GM18499 (cell line): ENCODE data around the gene NFYA.
A peak's percentile ranks its signal among the peaks of the same experiment; 100 is the strongest.

Source experiments
- ATAC-seq: cut with Tn5 transposase; IDR thresholded peaks from one replicate; pipeline ENCODE4 v1.9.1; 2021; ENCODE audit warnings: moderate number of reproducible peaks; ENCODE audit not compliant: insufficient read depth, unreplicated experiment

The NFYA gene

GRCh38 chr6:41072836-41073202 lies at the start of gene NFYA:
TSS of gene NFYA (plus strand) at chr6:41072974. CDS start at chr6:41079090, 6,116 bp downstream.
- peak; percentile 39 for ATAC-seq

DNA sequence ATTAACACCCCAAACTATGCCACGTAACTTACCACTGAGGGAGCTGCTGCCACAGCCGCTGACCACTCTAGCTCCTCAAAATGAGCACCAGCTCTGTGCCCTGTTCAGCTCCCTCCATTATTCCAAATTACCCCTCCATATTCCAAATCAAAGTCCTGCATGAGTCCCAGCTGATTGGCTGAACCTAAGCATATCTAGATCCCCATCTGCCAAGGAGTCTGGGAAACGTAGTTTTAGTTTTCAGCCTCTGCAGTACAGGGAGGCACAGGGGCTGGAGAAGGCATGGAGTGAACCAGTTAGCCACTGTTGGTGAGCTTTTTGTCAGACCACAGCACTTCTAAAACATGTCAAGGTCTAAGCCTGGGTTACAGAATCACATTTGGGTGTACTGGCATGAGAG lies 49.7 kb upstream of the NFYA start:
- no peak for ATAC-seq

DNA sequence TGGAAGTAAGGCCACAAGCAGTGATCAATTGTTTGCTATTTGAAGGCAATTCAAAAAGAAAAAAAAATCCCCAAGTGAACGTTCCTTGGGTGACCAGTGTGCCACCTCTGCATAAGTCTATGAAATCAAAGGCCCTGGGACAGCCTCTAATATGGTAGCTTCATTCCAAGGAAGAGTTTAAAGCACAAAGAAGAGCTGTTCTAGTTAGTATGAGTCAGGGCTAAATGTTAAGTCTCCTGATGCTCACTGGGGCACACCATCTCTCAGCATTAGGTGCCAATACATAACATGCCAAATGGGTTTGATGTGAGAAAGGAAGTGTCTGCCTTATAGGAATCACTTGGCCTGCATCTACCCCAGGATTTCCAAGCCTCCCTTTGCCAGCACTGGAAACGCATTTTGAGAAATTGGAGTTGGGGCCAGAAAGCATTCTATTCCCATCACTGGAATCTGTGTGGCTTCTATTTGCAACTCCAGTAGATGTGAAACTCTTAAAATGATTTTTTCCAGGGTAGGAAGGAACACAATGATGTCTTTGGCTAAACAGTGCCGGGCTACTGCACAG lies 46.7 kb upstream of the NFYA start:
- no peak for ATAC-seq

- no peak for ATAC-seq
These were observed 45.5 kb upstream of the NFYA start for GRCh38 chr6:41027241-41027640.

DNA sequence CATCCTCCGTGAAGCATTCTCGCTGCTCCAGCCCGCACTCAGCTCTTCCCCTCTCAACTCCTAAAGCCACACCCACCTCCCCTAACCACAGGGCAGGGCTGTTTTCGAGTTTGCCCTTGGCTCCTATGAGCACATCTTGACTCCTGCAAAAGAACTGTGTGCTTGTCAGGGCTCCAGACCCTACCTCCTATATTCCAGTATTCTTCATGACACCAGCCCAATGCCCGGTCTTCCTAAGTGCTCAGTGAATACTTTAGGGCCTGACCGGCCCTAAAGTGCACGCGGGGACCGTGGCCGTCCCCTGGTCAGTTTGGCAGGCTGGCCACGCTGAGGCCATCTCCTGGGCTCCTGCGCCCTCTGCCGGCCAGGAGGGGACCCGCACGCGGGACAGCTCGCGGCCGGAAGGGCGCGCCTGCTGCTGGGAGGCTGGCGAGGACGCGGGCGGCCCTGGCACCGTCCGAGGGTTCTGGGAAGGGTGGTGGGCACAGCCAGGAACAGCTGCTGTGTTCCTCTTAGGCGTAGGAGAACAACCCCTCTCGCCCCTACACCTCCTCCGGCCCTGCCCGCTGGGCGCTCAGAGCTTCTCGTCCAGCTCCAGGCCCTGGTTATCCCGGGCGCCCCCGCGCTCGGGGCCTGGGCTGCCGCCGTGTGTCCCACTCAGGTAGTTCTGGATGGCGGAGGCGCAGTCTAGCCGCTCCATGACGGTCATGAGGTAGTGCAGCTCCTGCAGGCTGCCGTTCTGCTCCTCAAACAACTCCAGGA lies 44.8 kb upstream of the NFYA start:
- no peak for ATAC-seq

GRCh38 chr6:41028561-41029412 lies 44.0 kb upstream of the NFYA start:
- no peak for ATAC-seq

DNA sequence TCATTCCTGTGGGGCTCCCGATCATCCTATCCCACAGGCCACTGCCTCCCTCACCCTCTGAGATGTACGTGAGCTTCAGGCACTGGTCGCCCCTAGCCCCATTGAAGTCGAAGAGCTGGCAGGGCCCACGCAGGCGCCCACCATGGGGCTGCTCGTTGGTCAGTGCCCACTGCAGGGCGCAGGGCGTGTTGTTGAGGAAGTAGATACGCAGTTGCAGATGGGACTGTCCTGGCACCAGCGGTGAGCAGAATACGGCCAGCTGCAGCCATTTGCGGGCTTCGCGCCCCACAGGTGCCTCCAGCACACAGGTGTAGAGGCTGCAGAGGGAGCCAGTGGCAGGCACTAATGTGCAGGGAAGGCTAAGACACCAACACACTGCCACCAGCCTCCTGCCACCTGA lies 39.9 kb upstream of the NFYA start:
- no peak for ATAC-seq

DNA sequence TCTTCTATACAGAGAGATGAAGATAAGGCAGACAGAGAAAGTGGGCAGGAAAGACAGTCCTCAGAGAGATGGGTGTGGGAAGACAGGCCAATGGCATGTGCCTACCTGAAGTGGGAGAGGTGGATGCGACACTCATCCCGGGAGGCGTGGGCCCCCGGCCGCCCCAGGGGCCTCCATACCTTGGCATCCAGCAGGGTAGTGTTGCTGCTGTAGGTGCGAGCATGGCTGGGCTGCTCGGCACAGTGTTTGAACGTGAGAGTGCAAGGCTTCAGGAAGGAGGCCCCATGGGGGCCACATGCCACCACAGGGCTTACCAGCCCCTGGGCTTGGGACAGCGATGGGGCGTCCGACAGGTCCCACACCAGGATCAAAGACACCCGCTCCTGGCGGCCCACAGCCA lies 39.0 kb upstream of the NFYA start:
- no peak for ATAC-seq

DNA sequence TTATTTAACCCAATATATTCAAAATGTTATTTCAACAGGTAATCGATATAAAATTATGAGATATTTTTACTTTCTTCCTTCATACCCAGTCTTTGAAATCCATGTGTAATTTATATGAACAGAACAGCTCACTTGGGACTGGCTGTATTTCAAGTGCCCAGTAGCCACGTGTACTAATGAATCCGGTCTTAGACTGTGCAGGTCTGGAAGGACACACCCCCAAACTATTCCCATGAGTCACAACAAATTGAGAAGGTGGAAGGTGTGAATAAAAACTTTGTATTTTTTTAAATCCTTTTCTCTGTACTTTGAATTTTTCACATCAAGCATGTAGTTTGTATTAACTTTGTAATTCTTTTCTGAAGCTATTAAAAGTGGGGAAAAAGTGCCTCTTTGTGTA lies 36.6 kb upstream of the NFYA start:
- no peak for ATAC-seq

DNA sequence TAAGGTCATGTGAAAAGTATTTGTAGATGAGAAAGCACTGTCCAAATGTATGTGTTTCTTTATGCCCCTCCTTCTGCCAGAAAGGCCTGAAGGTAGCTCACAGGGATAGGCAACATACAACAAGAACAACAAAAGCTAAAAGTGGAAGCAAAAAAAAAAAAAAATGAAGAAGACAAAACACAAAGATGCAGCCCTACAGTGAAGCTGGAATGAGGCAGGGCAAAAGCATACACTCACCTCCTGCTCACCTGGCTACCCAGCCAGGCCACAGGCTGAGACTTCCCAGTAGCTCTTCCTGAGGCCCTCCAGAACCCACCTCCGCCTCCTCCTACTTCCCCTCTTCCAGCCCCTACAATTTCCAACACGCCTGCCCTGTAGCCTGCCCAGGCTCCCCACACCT lies 36.2 kb upstream of the NFYA start:
- no peak for ATAC-seq

GRCh38 chr6:41037107-41037900 lies 35.5 kb upstream of the NFYA start:
- ATAC-seq, result no peak

DNA sequence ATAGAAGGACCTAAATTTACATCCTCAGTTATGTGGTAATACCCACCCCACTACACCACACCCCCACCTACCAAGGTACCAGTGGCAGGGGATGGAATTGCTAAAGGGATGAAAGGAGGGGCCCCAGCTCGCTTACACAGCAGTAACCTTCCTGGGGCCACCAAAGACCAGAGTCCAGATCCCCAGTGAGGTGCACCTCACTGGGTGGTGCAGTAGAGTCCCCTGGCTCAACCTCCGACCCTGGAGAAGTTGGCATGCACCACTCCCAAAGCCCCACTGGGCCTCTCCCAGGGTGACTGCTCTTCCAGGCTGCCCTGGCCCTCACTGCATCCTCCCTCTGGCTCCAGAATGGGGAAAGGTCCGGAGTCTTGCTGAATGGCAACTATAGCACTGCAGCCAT lies 34.6 kb upstream of the NFYA start:
- no peak for ATAC-seq

DNA sequence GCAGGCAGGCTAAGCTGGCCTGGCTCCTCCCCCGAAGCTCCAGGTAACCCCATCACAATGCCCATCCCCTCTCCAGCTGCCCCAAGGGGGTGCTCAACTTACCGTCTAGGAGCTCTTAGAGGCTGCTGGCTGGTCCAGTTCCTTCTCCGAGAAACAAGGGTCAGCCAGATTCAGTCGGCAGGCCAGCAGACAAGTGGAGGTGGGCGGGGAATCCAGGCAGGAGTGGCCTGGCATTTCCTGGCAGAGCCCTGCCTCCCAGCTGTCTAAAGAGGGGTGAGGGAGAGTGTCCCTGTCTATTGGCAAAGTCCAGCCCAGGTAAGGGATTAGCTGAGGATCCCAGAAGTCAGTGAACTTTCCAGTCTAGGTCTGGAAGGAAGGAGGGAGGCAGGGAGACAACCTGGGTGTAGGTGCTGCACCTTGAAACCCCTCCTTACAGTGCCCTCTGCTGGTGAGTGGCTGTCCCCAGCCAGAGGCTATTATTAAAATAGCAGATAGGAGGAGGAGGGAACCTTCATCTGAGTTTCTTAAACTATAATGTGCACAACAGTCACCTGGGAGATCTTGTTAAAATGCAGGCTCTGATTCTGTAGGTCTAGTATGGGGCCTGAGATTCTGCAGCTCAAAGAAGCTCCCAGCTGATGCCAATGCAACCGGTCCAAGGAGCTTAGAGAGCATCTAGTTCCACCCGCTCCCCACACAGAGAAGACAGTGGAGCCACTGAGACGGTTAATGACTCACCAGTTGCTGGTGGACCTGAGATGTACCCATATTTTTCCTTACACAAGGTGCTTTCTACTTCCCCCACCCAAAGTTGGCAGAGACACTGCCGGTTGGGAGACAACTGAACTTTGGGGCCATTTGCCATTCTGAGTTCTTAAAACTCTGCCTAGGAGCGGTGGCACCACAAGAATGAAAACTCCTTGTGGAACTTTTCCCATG lies 33.4 kb upstream of the NFYA start, which contains the start of gene UNC5CL:
Gene UNC5CL (minus strand): TSS at position 162 of the 939 bp plus-strand sequence. CDS start 4,147 bp downstream, outside the sequence.
- no peak for ATAC-seq

DNA sequence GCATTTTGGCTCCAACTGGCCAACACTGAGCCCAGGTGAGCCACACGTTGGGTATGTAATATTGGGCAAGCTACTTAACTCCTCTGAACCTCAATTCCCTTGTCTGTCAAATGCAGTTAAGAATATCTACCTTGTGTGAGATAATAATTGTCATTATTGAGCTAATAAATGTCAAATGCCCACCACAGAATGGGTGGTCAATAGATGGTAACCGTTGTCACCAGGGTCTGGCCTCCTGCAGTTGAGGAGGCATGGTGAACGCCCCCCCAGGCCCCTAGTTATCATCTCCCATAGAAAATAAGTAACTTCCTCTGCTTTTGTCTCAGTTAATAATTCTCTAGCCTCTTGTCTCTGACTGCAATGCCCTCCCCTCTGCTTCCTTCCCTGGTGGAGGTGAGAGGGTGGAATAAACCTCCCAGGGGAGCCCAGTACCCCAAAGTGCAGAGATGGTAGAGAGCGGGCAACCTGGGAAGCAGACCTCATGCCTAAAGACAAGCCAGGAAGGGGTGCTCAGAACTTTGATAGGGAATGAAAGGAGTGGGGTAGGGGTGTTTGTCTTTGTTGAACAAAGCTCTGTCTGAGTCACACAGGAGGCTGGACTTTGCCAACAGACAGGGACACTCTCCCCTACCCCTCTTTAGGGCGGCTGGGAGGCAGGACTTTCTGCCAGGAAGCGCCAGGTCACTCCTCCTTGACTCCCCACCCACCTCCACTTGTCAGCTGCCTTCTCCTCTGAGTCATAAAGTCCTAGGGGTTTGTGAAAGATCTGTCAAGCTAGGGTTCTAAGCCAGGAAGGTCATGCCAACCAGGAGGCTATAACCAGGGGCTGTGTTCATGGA lies 32.5 kb upstream of the NFYA start:
- no peak for ATAC-seq

DNA sequence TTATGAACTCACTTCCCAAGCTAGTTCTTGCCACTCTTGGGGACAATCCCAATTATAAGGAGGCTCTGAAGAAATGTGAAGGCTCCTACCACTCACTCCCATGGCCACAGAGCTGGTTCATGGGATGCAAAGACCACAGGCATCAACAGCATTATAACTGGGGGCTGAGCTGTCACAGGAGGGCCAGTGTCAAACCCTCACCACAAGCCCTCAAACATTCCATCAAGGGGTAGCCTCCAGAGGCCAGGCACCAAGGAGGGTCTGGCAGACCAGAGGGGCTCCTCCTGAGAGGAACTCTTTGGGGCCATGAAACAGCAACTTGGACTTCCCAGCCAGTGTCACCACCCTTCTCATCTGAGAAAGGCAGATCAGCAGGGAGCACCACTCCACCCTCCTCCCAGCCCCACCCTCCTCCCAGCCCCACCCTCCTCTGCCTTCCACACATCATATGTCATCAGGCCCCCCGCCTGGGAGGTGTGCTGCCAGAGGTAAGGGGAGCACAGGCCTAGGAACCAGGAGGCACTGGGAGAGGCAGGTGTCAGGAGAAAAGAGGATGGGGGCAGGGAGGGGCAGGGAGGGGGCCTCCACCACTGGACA lies 31.7 kb upstream of the NFYA start:
- ATAC-seq, result no peak

- no peak for ATAC-seq
These were observed 30.3 kb upstream of the NFYA start, which contains the start of gene TSPO2 for GRCh38 chr6:41042226-41043055. TSS of gene TSPO2 (plus strand) at chr6:41042467. CDS start at chr6:41042986, 519 bp downstream.

GRCh38 chr6:41043151-41043550 lies 29.6 kb upstream of the NFYA start:
- ATAC-seq, result no peak
